HEK293T (cell line): Measurements from ENCODE around the gene TAF4B.

Experiments
- ARNT ChIP-seq: fragments of 450-650 bp; IDR thresholded peaks from 2 replicates; pipeline ENCODE4 v1.6.1; 2017; ENCODE audit warnings: mild to moderate bottlenecking
- BHLHE40 ChIP-seq: fragments of 450-650 bp; IDR thresholded peaks from 2 replicates; pipeline ENCODE4 v1.6.1; 2016; ENCODE audit warnings: mild to moderate bottlenecking, moderate library complexity, borderline replicate concordance
- ELF4 ChIP-seq: fragments of 450-650 bp; IDR thresholded peaks from 2 replicates; pipeline ENCODE4 v1.6.1; 2017; ENCODE audit warnings: antibody characterized with exemption
- FOXA1 ChIP-seq: fragments of 450-650 bp; IDR thresholded peaks from 2 replicates; pipeline ENCODE4 v1.6.1; 2016; ENCODE audit warnings: mild to moderate bottlenecking
- FOXK2 ChIP-seq: fragments of 450-650 bp; IDR thresholded peaks from 2 replicates; pipeline ENCODE4 v1.6.1; 2016; ENCODE audit warnings: mild to moderate bottlenecking
- FOXM1 ChIP-seq: fragments of 450-650 bp; IDR thresholded peaks from 2 replicates; pipeline ENCODE4 v1.6.1; 2017; ENCODE audit warnings: mild to moderate bottlenecking, borderline replicate concordance
- HDGF ChIP-seq: fragments of 450-650 bp; IDR thresholded peaks from 2 replicates; pipeline ENCODE4 v1.6.1; 2017; ENCODE audit warnings: antibody characterized with exemption, borderline replicate concordance
- L3MBTL2 ChIP-seq: fragments of 450-650 bp; conservative IDR thresholded peaks from 2 replicates; pipeline ENCODE4 v1.6.1; 2016; ENCODE audit warnings: mild to moderate bottlenecking
- NFRKB ChIP-seq: fragments of 450-650 bp; IDR thresholded peaks from 2 replicates; pipeline ENCODE4 v1.6.1; 2016; ENCODE audit warnings: mild to moderate bottlenecking, moderate library complexity
- SP1 ChIP-seq: fragments of 450-650 bp; IDR thresholded peaks from 2 replicates; pipeline ENCODE4 v1.6.1; 2017
- SUZ12 ChIP-seq: fragments of 450-650 bp; IDR thresholded peaks from 2 replicates; pipeline ENCODE4 v1.6.1; 2016; ENCODE audit warnings: mild to moderate bottlenecking
- TARDBP ChIP-seq: fragments of 450-650 bp; IDR thresholded peaks from 2 replicates; pipeline ENCODE4 v1.6.1; 2016
- ZNF384 ChIP-seq: fragments of 450-650 bp; IDR thresholded peaks from 2 replicates; pipeline ENCODE4 v1.6.1; 2016
- TF ChIP-seq, protein P1 (sequence below): fragments of 450-650 bp; IDR thresholded peaks from 2 replicates; pipeline ENCODE4 v1.6.1; 2016

- TF ChIP-seq HDGF (no peak), ELF4 (no peak), NFRKB (no peak), BHLHE40 (no peak), ZNF384 (no peak), TARDBP (no peak), ARNT (no peak), FOXK2 (no peak), FOXM1 (no peak), SP1 (no peak), SUZ12 (no peak), FOXA1 (no peak), L3MBTL2 (no peak)
- TF ChIP-seq, protein P1, sequence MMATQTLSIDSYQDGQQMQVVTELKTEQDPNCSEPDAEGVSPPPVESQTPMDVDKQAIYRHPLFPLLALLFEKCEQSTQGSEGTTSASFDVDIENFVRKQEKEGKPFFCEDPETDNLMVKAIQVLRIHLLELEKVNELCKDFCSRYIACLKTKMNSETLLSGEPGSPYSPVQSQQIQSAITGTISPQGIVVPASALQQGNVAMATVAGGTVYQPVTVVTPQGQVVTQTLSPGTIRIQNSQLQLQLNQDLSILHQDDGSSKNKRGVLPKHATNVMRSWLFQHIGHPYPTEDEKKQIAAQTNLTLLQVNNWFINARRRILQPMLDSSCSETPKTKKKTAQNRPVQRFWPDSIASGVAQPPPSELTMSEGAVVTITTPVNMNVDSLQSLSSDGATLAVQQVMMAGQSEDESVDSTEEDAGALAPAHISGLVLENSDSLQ = no peak
These were observed 7.0 kb downstream of the TAF4B start for GRCh38 chr18:26233208-26233607.
